Panc1 (cell line): ENCODE data around the gene LPIN3.

Experiments used
- POLR2AphosphoS5 ChIP-seq: IDR thresholded peaks from 2 replicates; pipeline ENCODE4 v1.6.1; 2012; ENCODE audit warnings: mild to moderate bottlenecking, low read depth, low read length, moderate library complexity
- SIN3A ChIP-seq: IDR thresholded peaks from 2 replicates; pipeline ENCODE4 v1.6.1; 2012; ENCODE audit warnings: low read depth, mild to moderate bottlenecking, low read length, moderate library complexity, borderline replicate concordance; ENCODE audit not compliant: insufficient read depth
- TF ChIP-seq, protein P1 (sequence below): fragments of 450-650 bp; IDR thresholded peaks from 2 replicates; pipeline ENCODE4 v1.5.1; 2017; ENCODE audit warnings: mild to moderate bottlenecking
- TF ChIP-seq, protein P2 (sequence below), 2 experiments: IDR thresholded peaks; 2 replicates each; pipeline ENCODE4 v1.6.1; 2011 to 2012; ENCODE audit warnings: low read depth in 2 of 2, control low read depth in 1 of 2, low read length in 1 of 2, mild to moderate bottlenecking in 1 of 2, moderate library complexity in 1 of 2; ENCODE audit not compliant: insufficient read depth in 1 of 2

DNA sequence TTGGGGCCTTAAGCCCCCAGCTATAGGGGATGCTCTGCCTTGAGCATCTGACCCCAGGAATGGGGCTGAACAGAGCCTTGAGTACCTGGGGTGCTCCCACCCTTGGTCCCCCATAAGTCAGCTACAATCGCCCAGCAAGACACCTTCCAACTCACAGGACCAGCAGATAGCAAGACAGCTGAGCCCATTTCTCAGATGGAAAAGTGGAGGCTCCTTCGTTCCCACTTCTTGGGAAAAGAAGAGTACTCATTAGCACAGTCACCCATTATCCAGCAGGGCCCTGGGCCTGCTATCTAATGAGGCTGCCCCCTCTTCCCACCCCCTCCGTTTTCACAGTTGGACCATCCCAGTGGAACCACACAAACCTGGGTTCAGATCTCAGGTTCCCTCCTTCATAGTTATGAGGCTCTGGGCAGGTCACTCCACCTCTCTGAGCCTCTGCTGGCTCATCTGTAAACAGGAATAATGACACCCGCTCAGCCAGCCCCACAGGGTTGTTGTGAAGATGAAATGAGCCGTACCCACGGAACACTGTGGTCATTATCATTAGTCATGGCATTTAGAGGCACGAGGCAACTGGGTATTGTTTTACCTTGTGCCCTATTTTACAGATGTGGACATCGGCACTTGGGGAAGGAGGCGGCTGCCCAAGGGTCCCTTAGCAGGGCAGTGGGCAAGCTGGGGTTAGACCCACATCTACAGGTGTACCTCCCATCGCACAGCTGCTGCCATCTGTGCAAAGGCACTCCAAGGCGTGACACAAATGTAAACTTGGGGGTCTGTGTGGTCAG lies 4.5 kb downstream of the LPIN3 start:
- TF ChIP-seq POLR2AphosphoS5 (no peak), SIN3A (no peak)
- TF ChIP-seq, protein P1, sequence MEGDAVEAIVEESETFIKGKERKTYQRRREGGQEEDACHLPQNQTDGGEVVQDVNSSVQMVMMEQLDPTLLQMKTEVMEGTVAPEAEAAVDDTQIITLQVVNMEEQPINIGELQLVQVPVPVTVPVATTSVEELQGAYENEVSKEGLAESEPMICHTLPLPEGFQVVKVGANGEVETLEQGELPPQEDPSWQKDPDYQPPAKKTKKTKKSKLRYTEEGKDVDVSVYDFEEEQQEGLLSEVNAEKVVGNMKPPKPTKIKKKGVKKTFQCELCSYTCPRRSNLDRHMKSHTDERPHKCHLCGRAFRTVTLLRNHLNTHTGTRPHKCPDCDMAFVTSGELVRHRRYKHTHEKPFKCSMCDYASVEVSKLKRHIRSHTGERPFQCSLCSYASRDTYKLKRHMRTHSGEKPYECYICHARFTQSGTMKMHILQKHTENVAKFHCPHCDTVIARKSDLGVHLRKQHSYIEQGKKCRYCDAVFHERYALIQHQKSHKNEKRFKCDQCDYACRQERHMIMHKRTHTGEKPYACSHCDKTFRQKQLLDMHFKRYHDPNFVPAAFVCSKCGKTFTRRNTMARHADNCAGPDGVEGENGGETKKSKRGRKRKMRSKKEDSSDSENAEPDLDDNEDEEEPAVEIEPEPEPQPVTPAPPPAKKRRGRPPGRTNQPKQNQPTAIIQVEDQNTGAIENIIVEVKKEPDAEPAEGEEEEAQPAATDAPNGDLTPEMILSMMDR = no peak
- TF ChIP-seq, protein P2, sequence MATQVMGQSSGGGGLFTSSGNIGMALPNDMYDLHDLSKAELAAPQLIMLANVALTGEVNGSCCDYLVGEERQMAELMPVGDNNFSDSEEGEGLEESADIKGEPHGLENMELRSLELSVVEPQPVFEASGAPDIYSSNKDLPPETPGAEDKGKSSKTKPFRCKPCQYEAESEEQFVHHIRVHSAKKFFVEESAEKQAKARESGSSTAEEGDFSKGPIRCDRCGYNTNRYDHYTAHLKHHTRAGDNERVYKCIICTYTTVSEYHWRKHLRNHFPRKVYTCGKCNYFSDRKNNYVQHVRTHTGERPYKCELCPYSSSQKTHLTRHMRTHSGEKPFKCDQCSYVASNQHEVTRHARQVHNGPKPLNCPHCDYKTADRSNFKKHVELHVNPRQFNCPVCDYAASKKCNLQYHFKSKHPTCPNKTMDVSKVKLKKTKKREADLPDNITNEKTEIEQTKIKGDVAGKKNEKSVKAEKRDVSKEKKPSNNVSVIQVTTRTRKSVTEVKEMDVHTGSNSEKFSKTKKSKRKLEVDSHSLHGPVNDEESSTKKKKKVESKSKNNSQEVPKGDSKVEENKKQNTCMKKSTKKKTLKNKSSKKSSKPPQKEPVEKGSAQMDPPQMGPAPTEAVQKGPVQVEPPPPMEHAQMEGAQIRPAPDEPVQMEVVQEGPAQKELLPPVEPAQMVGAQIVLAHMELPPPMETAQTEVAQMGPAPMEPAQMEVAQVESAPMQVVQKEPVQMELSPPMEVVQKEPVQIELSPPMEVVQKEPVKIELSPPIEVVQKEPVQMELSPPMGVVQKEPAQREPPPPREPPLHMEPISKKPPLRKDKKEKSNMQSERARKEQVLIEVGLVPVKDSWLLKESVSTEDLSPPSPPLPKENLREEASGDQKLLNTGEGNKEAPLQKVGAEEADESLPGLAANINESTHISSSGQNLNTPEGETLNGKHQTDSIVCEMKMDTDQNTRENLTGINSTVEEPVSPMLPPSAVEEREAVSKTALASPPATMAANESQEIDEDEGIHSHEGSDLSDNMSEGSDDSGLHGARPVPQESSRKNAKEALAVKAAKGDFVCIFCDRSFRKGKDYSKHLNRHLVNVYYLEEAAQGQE (IDR thresholded peaks at IDR 0.05; ENCODE audit: insufficient read depth in 1 of 2, low read depth in 2 of 2, low read length in 1 of 2) = no peak
